PC-3 (cell line): Measurements from ENCODE around the gene PPT2.

Experiments
- EZH2 ChIP-seq: fragments of 300-600 bp; sonication (generic); IDR thresholded peaks from one replicate; pipeline ENCODE4 v1.6.1; 2017; ENCODE audit warnings: antibody characterized with exemption, mild to moderate bottlenecking, low read length; ENCODE audit not compliant: unreplicated experiment
- EZH2phosphoT487 ChIP-seq: fragments of 300-600 bp; sonication (generic); IDR thresholded peaks from 2 replicates; pipeline ENCODE4 v1.6.1; 2018; ENCODE audit warnings: mild to moderate bottlenecking, antibody characterized with exemption, low read length, borderline replicate concordance
- TF ChIP-seq, protein P1 (sequence below): fragments of 300-600 bp; sonication (generic); conservative IDR thresholded peaks from 2 replicates; pipeline ENCODE4 v1.5.1; 2017; ENCODE audit warnings: antibody characterized with exemption, low read depth, mild to moderate bottlenecking, low read length

DNA sequence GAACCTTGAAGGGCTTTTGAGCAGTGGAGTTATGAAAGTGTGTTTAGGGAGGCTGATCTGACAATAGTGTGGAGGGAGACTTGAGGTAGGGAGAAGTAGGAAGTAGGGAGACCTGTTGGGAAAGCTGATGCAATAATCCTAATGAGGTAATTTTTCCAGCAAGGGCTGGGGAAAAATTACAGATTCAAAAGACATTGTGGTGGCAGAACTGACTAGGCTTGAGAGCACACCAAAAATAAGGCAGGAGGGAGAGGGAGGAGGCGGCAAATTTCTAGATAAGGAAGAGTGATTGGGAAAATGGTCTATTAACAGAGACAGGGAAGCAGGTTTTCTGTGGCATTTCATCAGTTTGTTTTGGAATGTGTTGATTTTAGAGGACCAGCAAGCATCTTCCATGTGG is 7.7 kb upstream of the PPT2 start:
- TF ChIP-seq EZH2phosphoT487 (no peak), EZH2 (no peak)
- TF ChIP-seq, protein P1, sequence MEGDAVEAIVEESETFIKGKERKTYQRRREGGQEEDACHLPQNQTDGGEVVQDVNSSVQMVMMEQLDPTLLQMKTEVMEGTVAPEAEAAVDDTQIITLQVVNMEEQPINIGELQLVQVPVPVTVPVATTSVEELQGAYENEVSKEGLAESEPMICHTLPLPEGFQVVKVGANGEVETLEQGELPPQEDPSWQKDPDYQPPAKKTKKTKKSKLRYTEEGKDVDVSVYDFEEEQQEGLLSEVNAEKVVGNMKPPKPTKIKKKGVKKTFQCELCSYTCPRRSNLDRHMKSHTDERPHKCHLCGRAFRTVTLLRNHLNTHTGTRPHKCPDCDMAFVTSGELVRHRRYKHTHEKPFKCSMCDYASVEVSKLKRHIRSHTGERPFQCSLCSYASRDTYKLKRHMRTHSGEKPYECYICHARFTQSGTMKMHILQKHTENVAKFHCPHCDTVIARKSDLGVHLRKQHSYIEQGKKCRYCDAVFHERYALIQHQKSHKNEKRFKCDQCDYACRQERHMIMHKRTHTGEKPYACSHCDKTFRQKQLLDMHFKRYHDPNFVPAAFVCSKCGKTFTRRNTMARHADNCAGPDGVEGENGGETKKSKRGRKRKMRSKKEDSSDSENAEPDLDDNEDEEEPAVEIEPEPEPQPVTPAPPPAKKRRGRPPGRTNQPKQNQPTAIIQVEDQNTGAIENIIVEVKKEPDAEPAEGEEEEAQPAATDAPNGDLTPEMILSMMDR, result no peak
